Inflammatory macrophage treated with lipopolysaccharide for 4 hours (primary cell): ENCODE results near the gene NAALADL1.
"Not testable (repeated sequence)": the region's sequence is repeated elsewhere in the genome, so short reads cannot be mapped to it uniquely, and the experiment has no call there.

Experiments
- DNase-seq: peaks from one replicate; pipeline ENCODE4 v3.0.0-alpha.2; 2020

NAALADL1 gene

GRCh38 chr11:65013130-65013887 is 45.0 kb downstream of the NAALADL1 start:
- peak; percentile 94 for DNase-seq

GRCh38 chr11:65008873-65009272 is 49.5 kb downstream of the NAALADL1 start:
- DNase-seq, result no peak

DNA sequence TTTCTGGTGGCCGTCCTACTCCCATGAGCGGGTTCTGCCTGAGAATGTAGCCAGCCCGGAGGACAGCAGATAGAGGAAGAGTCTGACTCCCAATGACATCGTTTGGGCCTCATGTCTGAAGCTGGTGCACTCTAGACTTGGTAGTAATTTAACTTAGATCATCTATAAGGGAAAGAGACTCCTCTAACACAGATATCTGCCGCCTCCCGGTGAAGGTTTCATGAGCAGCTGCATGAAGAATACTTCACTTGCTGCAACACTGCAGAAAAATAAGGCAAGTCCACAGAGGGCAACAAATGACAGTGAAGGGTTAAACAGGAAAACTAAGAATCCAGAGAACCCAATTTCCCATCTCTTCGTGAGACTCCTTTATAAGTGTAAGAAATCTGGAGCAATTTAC is 50.3 kb downstream of the NAALADL1 start:
- no peak for DNase-seq

DNA sequence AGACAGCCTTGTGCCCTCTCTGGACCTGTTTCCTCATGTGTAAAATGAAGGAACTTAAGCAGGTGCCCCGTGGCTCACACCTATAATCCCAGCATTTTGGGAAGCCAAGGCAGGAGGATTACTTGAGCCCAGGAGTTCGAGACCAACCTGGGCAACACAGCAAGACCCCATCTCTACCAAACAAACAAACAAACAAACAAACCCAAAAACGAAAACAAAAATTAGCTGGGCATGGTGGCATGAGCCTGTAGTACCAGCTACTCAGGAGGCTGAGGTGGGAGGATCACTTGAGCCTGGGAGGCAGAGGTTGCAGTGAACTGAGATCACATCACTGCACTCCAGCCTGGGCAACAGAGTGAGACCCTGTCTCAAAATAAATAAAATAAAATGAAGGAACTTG is 54.4 kb downstream of the NAALADL1 start:
- not testable (repeated sequence) for DNase-seq

- no peak for DNase-seq
These were observed 55.1 kb downstream of the NAALADL1 start for GRCh38 chr11:65003282-65003681.

- DNase-seq, result no peak
These were observed 55.6 kb downstream of the NAALADL1 start for GRCh38 chr11:65002706-65003105.

- DNase-seq, result no peak
These were observed 58.9 kb downstream of the NAALADL1 start for GRCh38 chr11:64999478-64999877.

DNA sequence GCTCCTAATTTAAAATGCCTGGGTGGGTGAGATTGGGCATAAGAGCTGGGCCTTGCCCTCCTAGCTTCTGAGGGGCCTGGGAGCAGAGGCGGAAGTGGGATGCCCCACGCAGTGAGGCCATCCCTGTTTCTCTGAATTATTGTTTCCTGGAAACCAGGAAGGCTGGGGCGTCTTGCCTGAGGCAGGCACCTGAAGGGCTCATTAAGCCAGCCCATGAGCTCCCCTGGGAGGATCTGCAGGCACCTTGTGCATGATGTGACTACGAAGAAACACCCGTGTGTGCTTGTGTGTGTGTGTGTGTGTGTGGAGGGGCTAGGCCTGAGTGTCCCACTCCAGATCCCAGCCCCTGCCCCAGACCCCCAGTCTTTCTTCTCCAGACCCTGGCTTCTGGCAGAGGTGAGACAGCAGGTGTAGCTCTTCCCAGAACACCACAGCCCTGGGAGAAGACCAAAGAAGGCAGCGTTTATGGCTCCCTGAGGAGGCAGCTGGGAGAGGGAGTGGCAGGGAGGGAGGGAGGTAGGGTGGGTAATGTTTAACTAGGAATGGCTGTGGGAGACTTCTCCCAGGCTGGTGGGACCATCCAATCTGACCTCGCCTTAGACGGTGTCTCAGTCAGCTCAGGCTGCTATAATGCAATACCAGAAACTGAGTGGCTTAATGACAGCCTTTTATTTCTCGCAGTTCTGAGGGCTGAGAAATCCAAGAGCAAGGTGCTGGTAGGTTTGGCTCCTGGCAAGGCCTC is 59.5 kb downstream of the NAALADL1 start:
- no peak for DNase-seq

DNA sequence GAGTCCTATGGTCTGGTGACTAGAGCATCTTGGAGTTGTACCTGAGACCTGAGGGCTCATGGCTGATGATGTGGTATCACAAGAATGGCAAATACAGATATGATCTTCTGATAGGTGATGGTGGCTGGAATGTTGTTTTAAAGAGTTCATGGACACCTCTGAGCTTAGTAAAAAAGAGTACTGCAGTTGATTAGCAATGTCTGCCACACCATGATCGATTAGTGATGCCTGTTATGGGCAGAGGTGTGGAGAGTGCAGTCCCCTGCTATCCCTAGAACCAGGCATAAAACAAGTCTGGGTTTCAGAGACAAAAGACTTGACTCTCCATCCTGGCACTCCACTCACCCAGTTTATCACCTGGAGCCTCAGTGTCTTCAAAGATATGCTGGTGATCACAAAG is 60.2 kb downstream of the NAALADL1 start:
- no peak for DNase-seq

GRCh38 chr11:64996710-64997380 is 61.5 kb downstream of the NAALADL1 start, which contains the start of gene BATF2:
Gene BATF2 (minus strand): TSS chr11:64996971. CDS start chr11:64996914, 57 bp downstream.
- DNase-seq, result peak; percentile 94

DNA sequence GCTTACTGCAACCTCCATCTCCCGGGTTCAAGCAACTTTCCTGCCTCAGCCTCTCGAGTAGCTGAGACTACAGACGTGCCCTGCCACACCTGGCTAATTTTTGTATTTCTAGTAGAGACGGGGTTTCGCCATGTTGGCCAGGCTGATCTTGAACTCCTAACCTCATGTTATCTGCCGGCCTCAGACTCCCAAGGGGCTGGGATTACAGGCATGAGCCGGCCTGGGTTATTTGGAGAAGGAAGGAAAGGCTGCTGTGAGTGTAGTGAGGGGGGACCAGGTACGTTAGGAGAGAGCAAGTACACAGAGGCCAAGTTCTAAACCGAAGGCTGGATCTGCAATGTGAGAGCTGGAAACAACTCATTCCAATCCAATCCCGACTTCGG is 62.0 kb downstream of the NAALADL1 start:
- no peak for DNase-seq
